Measurements from ENCODE around the gene MS4A14.

GRCh38 chr11:60357771-60358170, 38.5 kb upstream of the MS4A14 start:
- TF ChIP-seq CTCF (IDR thresholded peaks at IDR 0.05) (no peak), POLR2A (IDR thresholded peaks at IDR 0.05) (no peak)

Measured in testis (tissue), 2 donors.